Kidney (tissue), 14 donors: Measurements from ENCODE around the gene ZNF689. TPM values are rescaled to one million over a fixed set of nuclear protein-coding genes. Genes with fewer than 3 reads are reported as not detected.
A peak's percentile ranks its signal among the peaks of the same experiment; 100 is the strongest.

Experiments used
- DNase-seq, 5 donors: peaks; one replicate each; pipeline ENCODE4 v3.0.0-alpha.2; 2013 to 2020
- FAIRE-seq: peaks from 2 replicates; lab custom pipeline; 2012; peaks lifted over from hg19 to GRCh38; lab: Jason Lieb, UNC
- H3K27ac ChIP-seq, 2 donors: one replicate each; pipeline ENCODE4 v1.7.0; 2013; ENCODE audit warnings: low read depth in 2 of 2, low read length in 2 of 2, inconsistent platforms in 1 of 2
- H3K27me3 ChIP-seq: one replicate; pipeline ENCODE4 v1.7.1; 2013; ENCODE audit warnings: low read length, inconsistent platforms; ENCODE audit not compliant: control insufficient read depth, insufficient read depth
- H3K36me3 ChIP-seq, 3 donors: one replicate each; pipeline versions ENCODE4 v1.7.0 to v1.7.1; 2013; ENCODE audit warnings: low read length in 3 of 3, control low read depth in 1 of 3, inconsistent platforms in 1 of 3; ENCODE audit not compliant: insufficient read depth in 3 of 3, control insufficient read depth in 2 of 3
- H3K4me1 ChIP-seq, 3 donors: one replicate each; pipeline versions ENCODE4 v1.7.0 to v1.7.1; 2013; ENCODE audit warnings: low read length in 3 of 3, inconsistent platforms in 1 of 3, low read depth in 1 of 3; ENCODE audit not compliant: control insufficient read depth in 2 of 3, insufficient read depth in 2 of 3
- H3K4me3 ChIP-seq, 3 donors: one replicate each; pipeline versions ENCODE4 v1.7.0 to v1.8.1; 2013; ENCODE audit warnings: low read length in 3 of 3, control low read depth in 1 of 3, inconsistent platforms in 1 of 3
- H3K9ac ChIP-seq, 3 donors: one replicate each; pipeline versions ENCODE4 v1.7.0 to v1.7.1; 2013; ENCODE audit warnings: low read length in 3 of 3, control low read depth in 1 of 3, inconsistent platforms in 1 of 3
- H3K9me3 ChIP-seq, 3 donors: one replicate each; pipeline versions ENCODE4 v1.7.0 to v1.7.1; 2013; ENCODE audit warnings: low read length in 3 of 3, control low read depth in 1 of 3, inconsistent platforms in 1 of 3; ENCODE audit not compliant: control insufficient read depth in 2 of 3, insufficient read depth in 1 of 3
- CTCF ChIP-seq: IDR thresholded peaks from 3 replicates; pipeline ENCODE4 v1.5.1; 2012; ENCODE audit warnings: mild to moderate bottlenecking, moderate library complexity, borderline replicate concordance; ENCODE audit not compliant: insufficient read depth; ENCODE audit errors: extremely low read depth
- intact Hi-C: fragments of 100-400 bp; cut with DNase I; formaldehyde crosslinking; loops from one replicate; pipeline ENCODE4 v1.11.1; 2022
- polyA plus RNA-seq: library from polyadenylated mRNA; stranded (reverse); fragments of 350-450 nt; fragmentation: Illumina TruSeq; extraction: RNeasy Lipid Tissue Mini Kit (QIAGEN cat#74804); gene quantifications from one replicate; pipeline ENCODE4 v1.2.3, GENCODE V29; 2014; ENCODE audit warnings: low read depth, low replicate concordance; ENCODE audit not compliant: insufficient read depth
- total RNA-seq: library from RNA; stranded (reverse); fragmentation: NEBNext Ultra II Directional; extraction: Animal tissue kit (Norgen Biotek cat#: 25700); gene quantifications from one replicate; pipeline ENCODE4 v1.2.1, GENCODE V29; 2021
- donor health status: control.
- donor health status: control.
- donor health status: control.
- donor health status: control.
- donor health status: control.
- donor health status: DM: yes; HTN: yes; CAD: no.
- donor health status: Normal renal cell carcinoma (clear cell type).

ZNF689 gene
- total and polyA plus RNA-seq, 2 donors from 2014 or later = 3.9 to 9.0 TPM

GRCh38 chr16:30569281-30569680 is 40.9 kb downstream of the ZNF689 start:
- DNase-seq = no peak
- H3K27ac ChIP-seq = no peak overlapping the region
- TF ChIP-seq CTCF = no peak
- no peak overlapping the region for H3K9ac ChIP-seq
- no peak overlapping the region for H3K4me3 ChIP-seq
- no peak for FAIRE-seq
- H3K36me3 ChIP-seq = no peaks in the 10 kb centered on the region
- no peaks in the 10 kb centered on the region for H3K27me3 ChIP-seq
- intact Hi-C loops = no loop called here
- no peaks in the 10 kb centered on the region for H3K9me3 ChIP-seq
- H3K4me1 ChIP-seq = peaks cover 2 to 13% (median 4%) of the 10 kb centered on the region in 3 donors

GRCh38 chr16:30567991-30568638 is 42.1 kb downstream of the ZNF689 start:
- Histone ChIP-seq H3K36me3 (no peaks in the 10 kb centered on the region), H3K4me3 (no peak overlapping the region), H3K9me3 (no peaks in the 10 kb centered on the region), H3K4me1 (peaks cover 2 to 13% (median 4%) of the 10 kb centered on the region in 3 donors), H3K9ac (no peak overlapping the region), H3K27me3 (no peaks in the 10 kb centered on the region), H3K27ac (peak overlapping the region in 1 of 2 donors; percentile 15)
- intact Hi-C loops = no loop called here
- DNase-seq (no peak), FAIRE-seq (no peak)
- no peak for TF ChIP-seq CTCF

GRCh38 chr16:30567160-30567990 is 42.8 kb downstream of the ZNF689 start:
- Histone ChIP-seq H3K9ac (no peak overlapping the region), H3K36me3 (no peaks in the 10 kb centered on the region), H3K27me3 (no peaks in the 10 kb centered on the region), H3K9me3 (no peaks in the 10 kb centered on the region), H3K4me3 (no peak overlapping the region), H3K27ac (no peak overlapping the region), H3K4me1 (peaks cover 2 to 12% (median 3%) of the 10 kb centered on the region in 3 donors)
- DNase-seq (no peak), FAIRE-seq (no peak)
- intact Hi-C loops = no loop called here
- no peak for TF ChIP-seq CTCF
